HTR-8/SVneo (cell line): ENCODE results near the gene PYGB.

Experiments used
- DNase-seq: peaks from one replicate; pipeline ENCODE4 v3.0.0; 2011; ENCODE audit warnings: low spot score, mixed read lengths; ENCODE audit not compliant: insufficient read length
- FAIRE-seq: peaks from 2 replicates; lab custom pipeline; 2011; peaks lifted over from hg19 to GRCh38; lab: Jason Lieb, UNC

Gene PYGB

DNA sequence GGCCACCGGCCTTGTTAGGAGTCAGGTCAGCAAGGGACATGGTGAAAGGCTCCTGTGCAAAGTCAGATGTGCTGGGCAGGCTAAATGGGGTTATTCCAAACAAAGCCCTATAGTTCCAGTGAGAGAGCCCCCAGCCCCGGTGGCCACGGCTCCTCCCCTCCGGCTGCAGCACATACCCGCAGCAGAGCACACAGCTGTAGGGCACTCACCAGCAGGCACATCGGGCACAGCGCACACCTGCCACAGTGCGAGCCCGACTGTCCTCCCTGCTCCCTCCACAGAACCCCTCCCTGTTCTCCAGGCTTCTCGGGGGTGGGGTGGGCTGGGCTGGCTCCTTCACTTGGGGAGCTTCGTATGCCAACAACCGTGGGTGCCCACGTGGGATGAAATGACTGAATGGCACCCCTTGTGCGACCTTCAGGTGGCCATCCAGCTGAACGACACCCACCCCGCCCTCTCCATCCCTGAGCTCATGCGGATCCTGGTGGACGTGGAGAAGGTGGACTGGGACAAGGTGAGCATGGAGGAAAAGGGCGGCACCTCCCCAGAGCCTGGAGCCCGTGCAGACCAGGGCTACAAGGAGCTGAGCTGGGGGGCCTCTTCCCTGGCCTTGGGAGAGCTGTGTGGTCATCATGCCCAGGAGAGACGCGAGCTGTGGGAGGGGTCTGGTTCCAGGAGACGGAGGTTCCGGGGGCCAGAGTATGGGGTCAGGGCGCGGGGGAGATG is 30.9 kb downstream of the PYGB start:
- FAIRE-seq (no peak), DNase-seq (no peak)

- DNase-seq: no peak
- no peak for FAIRE-seq
Observed at GRCh38 chr20:25279403-25279802, 31.5 kb downstream of the PYGB start.

DNA sequence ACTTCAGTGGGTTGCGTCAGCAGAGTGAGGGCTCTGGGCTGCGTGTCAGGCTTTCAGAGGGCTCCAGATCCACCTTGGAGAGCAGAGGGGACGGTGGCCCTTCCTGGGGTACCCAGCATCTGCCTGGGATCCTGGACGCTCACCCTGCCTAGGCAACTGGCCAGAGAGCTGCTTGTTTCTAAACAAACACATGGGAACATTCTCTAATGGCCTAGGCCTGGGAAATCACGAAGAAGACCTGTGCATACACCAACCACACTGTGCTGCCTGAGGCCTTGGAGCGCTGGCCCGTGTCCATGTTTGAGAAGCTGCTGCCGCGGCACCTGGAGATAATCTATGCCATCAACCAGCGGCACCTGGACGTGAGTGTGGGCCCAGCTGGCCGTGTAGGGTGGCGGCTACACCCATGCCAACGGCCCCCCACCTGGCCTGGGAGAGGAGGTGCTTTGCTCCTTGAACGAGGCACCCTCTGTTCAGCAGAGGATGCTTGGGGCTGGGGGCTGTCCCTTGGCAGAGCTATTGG is 32.2 kb downstream of the PYGB start:
- DNase-seq (no peak), FAIRE-seq (no peak)

- DNase-seq (no peak), FAIRE-seq (no peak)
Observed at GRCh38 chr20:25280574-25281535, 33.0 kb downstream of the PYGB start.

DNA sequence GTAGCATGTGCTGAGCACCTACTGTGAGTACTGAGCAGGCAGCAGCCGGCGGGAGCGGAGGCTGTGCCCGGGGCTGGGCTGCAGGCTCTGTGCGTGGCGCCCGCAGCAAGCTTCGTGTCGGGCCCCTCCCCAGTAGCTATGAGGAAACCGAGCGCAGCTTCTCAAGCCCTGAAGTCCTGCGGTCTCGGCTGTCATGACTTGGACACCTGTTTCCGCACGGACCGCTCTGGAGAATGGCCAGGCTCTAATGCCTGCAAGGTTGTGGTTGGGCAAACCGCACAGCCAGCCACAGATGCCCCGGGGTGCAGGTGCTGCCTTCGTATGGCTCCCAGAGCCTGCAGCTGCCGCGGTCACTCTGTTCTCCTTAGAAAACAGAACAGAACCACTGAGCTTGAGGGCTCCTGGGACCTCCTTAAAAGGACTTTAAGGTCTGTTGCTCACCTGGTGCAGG is 33.7 kb downstream of the PYGB start:
- no peak for DNase-seq
- no peak for FAIRE-seq

DNA sequence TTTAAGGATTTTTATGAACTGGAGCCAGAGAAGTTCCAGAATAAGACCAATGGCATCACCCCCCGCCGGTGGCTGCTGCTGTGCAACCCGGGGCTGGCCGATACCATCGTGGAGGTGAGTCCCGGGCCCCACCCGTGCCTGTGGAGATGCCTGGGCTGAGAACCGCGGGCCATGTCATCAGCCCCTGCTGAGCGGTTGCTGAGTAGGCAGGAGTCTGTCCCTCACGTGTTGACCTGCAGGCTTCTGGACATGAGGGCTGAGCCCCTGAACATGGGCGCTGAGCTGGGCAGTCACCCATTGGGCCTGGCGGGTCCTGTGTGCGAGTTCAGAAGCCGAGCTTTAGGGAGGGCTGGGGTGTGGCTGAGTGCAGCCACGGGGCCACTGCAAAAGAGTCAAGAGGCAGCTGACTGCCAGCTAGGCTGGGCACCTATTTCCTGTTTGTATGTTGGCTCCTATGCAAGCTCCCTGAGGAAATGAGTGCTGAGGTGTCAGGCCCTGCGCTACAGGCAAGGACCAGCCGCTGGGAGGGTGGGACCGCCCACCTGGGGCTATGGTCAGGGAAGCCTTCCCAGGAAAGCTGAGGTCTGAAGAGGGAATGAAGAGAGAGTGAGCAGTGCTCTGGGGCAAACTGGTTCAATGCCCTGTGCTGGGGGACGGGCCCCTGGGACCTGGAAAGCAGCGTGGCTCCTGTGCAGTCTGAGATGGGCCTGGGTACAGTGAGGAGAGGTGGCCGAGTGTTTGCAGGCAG is 34.3 kb downstream of the PYGB start:
- DNase-seq: no peak
- no peak for FAIRE-seq

DNA sequence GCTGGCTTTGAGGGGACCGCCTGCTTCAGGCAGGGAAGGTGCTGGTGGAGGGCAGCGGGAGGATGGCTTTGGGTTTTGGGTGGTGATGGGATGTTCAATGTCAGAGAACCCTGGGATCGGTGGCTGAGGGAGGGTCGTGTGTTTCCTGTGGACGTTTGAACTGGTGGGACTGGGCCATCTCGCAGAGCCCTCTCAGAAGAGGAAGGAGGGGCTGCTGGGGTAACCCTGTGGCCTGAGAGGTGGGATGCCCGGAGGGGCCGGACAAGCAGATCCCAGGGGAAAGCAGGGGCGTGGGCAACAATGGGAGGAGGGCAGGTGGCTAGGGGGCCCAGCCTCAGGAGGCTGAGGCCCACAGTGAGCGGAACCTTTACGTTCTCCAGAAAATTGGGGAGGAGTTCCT is 34.9 kb downstream of the PYGB start:
- no peak for FAIRE-seq
- no peak for DNase-seq

GRCh38 chr20:25283221-25283951 is 35.5 kb downstream of the PYGB start:
- DNase-seq: no peak
- no peak for FAIRE-seq

GRCh38 chr20:25284131-25284601 is 36.3 kb downstream of the PYGB start:
- DNase-seq (no peak), FAIRE-seq (no peak)

- FAIRE-seq: no peak
- no peak for DNase-seq
Observed at GRCh38 chr20:25285091-25285647, 37.3 kb downstream of the PYGB start.

GRCh38 chr20:25285856-25286798 is 38.2 kb downstream of the PYGB start:
- FAIRE-seq: no peak
- no peak for DNase-seq

DNA sequence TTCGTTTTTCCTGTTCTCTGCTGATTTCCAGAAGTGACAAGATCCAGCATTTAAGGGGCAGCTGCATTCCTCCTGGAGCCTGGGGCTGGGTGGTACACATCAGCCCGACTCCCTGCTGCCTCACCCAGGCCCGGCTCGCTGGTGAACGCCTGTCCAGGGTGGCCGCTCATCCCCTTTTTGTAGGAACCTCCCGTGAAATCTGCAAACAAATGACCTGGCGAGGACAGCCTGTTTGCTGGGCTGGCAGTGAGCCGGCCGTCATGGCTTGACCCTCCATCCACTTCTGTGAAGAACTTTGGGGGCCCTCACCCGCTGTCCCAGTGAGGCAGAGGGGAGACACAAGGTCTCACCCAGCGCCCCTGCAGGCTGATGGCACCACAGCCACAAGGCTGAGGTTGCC is 39.0 kb downstream of the PYGB start:
- FAIRE-seq (no peak), DNase-seq (no peak)

DNA sequence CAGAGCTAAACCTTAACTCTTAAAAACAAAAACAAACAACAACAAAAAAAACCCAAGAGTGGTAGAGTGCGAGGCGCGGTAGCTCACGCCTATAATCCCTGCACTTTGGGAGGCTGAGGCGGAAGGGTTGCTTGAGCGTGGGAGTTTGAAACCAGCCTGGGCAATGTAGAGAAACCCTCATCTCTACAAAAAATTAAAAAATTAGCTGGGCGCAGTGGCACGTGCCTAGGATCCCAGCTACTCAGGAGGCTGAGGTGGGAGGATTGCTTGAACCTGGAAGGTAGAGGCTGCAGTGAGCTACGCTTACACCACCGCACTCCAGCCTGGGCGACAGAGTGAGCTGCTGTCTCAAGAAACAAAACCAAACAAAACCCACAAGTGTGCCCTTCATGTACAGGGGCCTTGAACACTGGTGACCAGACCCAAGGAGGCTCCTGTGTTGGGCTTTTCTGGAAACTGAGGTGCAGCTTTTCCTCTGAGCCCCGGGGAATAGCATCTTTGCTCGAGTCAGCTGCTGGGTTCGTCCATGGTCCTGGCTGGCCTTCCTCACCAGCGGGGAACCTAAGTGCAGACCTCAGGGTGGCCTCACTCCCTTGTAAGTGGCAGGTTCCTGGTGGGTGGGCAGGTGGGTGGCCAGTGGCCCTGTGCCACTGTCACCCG is 39.9 kb downstream of the PYGB start:
- FAIRE-seq (no peak), DNase-seq (no peak)

GRCh38 chr20:25288291-25289181 is 40.7 kb downstream of the PYGB start:
- FAIRE-seq (no peak), DNase-seq (no peak)

GRCh38 chr20:25289886-25290597 is 42.2 kb downstream of the PYGB start:
- no peak for DNase-seq
- FAIRE-seq: no peak
